Ectodermal cell (in vitro differentiated cells): Measurements from ENCODE around the gene USP14.

Experiments used
- H3K27ac ChIP-seq: 2 replicates; pipeline ENCODE4 v1.7.0; 2013; ENCODE audit warnings: mild to moderate bottlenecking, low read depth, low read length; ENCODE audit not compliant: insufficient read depth, poor library complexity, severe bottlenecking
- H3K27me3 ChIP-seq: 2 replicates; pipeline ENCODE4 v1.7.0; 2013; ENCODE audit warnings: mild to moderate bottlenecking, low read length; ENCODE audit not compliant: insufficient read depth, control insufficient read depth, poor library complexity, severe bottlenecking
- H3K36me3 ChIP-seq: one replicate; pipeline ENCODE4 v1.7.0; 2013; ENCODE audit warnings: low read length; ENCODE audit not compliant: control insufficient read depth, insufficient read depth
- H3K4me1 ChIP-seq: one replicate; pipeline ENCODE4 v1.7.0; 2013; ENCODE audit warnings: low read length; ENCODE audit not compliant: control insufficient read depth, insufficient read depth
- H3K4me3 ChIP-seq: 2 replicates; pipeline ENCODE4 v1.7.0; 2013; ENCODE audit warnings: low read depth, low read length, control low read depth; ENCODE audit not compliant: insufficient read depth
- H3K9me3 ChIP-seq: 2 replicates; pipeline ENCODE4 v1.7.0; 2013; ENCODE audit warnings: mild to moderate bottlenecking, low read length, moderate library complexity; ENCODE audit not compliant: control insufficient read depth
- WGBS, 2 experiments: methylation state at CpG; one replicate each; pipeline ENCODE4 v1.1.7; 2013; ENCODE audit warnings: missing lambda C conversion rate in 2 of 2; 5-methylcytosine and 5-hydroxymethylcytosine counted together

The USP14 gene

DNA sequence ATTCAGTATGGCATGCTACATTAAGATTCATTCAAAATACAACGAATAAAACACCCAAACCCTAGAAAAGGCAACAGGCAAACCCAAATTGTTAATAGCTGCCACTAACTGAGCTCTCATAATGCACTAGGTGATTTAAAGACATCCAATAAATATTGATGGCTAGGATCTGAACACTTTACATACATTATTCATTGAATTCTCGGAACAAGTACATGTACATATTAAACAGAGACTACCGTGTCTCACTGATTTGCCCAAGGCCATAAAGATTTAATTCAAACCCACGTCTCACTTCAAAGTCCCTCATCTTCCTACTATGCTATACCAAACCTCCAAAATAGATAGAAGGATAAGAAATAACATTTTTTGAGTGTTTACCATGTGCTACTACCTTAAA, 67.4 kb downstream of the USP14 start:
- Histone ChIP-seq H3K4me3 (no peak overlapping the region), H3K36me3 (peaks cover 19% of the 10 kb centered on the region), H3K27ac (no peak overlapping the region), H3K4me1 (no peaks in the 10 kb centered on the region), H3K9me3 (no peaks in the 10 kb centered on the region), H3K27me3 (no peaks in the 10 kb centered on the region)
- 95 to 100% methylated on average over 2 to 4 of the region's 4 CpGs for WGBS, 2 experiments

GRCh38 chr18:227374-227773, 69.0 kb downstream of the USP14 start:
- Histone ChIP-seq H3K27me3 (no peaks in the 10 kb centered on the region), H3K4me3 (no peak overlapping the region), H3K9me3 (no peaks in the 10 kb centered on the region), H3K27ac (no peak overlapping the region), H3K36me3 (peaks cover 17% of the 10 kb centered on the region), H3K4me1 (no peaks in the 10 kb centered on the region)
- WGBS, 2 experiments = 94 to 96% methylated on average over 5 to 6 of the region's 6 CpGs

DNA sequence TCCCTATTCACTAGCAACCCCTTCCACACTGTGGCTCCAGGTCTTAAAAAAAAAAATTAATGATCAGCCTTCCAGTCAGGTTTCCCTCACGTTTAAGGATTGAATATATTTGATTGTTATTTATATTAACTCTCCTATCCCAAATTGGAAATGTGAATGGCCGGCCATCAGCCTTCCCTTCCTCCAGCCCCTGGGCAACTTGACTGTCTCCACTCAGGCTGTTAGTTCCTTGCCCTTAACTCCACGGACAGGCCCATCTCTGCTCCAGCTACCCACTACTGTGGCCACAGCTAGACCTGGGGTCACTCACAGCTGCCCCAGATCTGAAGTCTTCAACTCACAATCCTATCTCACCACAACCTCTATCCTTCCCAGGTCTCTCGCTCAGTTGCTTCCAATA, 69.5 kb downstream of the USP14 start:
- H3K27ac ChIP-seq = no peak overlapping the region
- no peak overlapping the region for H3K4me3 ChIP-seq
- H3K4me1 ChIP-seq = no peaks in the 10 kb centered on the region
- H3K9me3 ChIP-seq = no peaks in the 10 kb centered on the region
- H3K36me3 ChIP-seq = peaks cover 14% of the 10 kb centered on the region
- H3K27me3 ChIP-seq = no peaks in the 10 kb centered on the region
- WGBS, 2 experiments = 93 to 94% methylated on average over 3 of the region's 4 CpGs

GRCh38 chr18:228586-228985, 70.2 kb downstream of the USP14 start:
- Histone ChIP-seq H3K36me3 (peaks cover 14% of the 10 kb centered on the region), H3K4me3 (no peak overlapping the region), H3K27ac (no peak overlapping the region), H3K9me3 (no peaks in the 10 kb centered on the region), H3K4me1 (no peaks in the 10 kb centered on the region), H3K27me3 (no peaks in the 10 kb centered on the region)
- WGBS, 2 experiments = 91 to 100% methylated on average over 1 of the region's 1 CpG

DNA sequence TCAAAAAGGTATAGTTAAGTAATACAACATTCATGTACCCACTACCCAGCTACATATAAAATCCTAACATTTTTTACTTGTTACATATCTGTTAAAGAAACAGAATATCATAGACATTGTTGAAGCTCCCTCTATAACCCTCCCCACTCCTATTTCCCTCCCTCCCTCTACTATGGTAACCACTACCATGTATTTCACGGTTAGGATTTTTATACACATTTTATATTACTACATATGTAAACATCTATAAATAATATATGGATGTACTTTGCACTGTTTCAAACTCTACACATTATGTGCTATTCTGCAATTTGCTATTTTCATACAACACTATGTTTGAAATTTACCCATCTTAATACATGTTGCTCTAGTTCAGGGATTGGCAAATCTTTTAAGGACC, 73.2 kb downstream of the USP14 start:
- no peak overlapping the region for H3K4me3 ChIP-seq

DNA sequence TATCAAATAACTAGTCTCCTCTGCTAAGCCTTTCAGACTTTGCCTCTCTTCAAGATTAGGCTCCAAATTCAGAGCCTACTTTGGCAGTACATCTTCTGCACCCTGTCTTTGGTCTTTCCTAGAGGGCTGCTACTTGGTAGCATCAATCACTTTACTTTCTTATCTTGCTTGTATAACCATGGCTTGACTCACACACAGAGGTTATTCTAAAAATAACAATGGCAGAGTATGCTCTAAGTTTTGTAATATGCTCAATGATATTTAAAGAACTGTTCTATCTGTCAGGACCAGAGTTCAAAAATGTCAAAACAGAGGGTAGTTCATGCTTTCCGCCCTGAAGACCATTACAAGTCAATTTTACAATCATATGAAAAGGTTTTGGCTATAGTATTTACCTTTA, 81.8 kb downstream of the USP14 start:
- Histone ChIP-seq H3K27ac (no peak overlapping the region), H3K27me3 (no peaks in the 10 kb centered on the region), H3K9me3 (no peaks in the 10 kb centered on the region), H3K36me3 (peaks cover 19% of the 10 kb centered on the region), H3K4me1 (no peaks in the 10 kb centered on the region), H3K4me3 (no peak overlapping the region)
- WGBS, 2 experiments = 82 to 100% methylated on average over 1 of the region's 1 CpG

More for the DNA sequence above, 73.2 kb downstream of the USP14 start:
- H3K27ac ChIP-seq = no peak overlapping the region
- 83% methylated on average over 1 of the region's 1 CpG; no CpG with 5 or more reads in 1 of the 2 experiments for WGBS, 2 experiments
- H3K36me3 ChIP-seq = peaks cover 4% of the 10 kb centered on the region
- no peaks in the 10 kb centered on the region for H3K4me1 ChIP-seq
- H3K9me3 ChIP-seq = no peaks in the 10 kb centered on the region
- no peaks in the 10 kb centered on the region for H3K27me3 ChIP-seq

- no peaks in the 10 kb centered on the region for H3K27me3 ChIP-seq
- no peaks in the 10 kb centered on the region for H3K9me3 ChIP-seq
- H3K4me3 ChIP-seq = no peak overlapping the region
- H3K27ac ChIP-seq = no peak overlapping the region
- H3K36me3 ChIP-seq = peaks cover 35% of the 10 kb centered on the region
- whole genome bisulfite sequencing, 2 experiments = 100% methylated on average over 1 to 2 of the region's 2 CpGs
- H3K4me1 ChIP-seq = no peaks in the 10 kb centered on the region
Measured at GRCh38 chr18:245282-245847, 87.0 kb downstream of the USP14 start.

DNA sequence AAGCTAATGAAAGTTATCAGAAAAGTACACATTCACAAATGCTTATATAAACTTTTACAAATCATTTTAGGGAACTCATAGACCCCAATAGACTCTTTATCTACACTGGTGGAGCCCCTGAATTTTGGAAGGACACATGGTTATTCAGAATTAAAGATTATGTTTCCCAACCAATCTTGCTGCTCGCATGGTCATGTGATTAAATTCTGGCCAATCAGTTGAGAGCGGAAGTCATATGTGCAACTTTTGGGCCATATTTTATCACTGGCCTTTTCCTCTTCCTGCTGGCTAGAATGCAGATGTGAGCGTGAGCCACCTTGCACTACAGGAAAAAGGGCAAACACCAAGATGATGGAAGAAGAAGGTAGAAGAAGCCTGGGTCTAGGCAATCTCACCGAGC, 89.7 kb downstream of the USP14 start:
- H3K9me3 ChIP-seq = no peaks in the 10 kb centered on the region
- no peaks in the 10 kb centered on the region for H3K4me1 ChIP-seq
- H3K4me3 ChIP-seq = no peak overlapping the region
- WGBS, 2 experiments = 93 to 97% methylated on average over 4 of the region's 4 CpGs
- no peak overlapping the region for H3K27ac ChIP-seq
- H3K27me3 ChIP-seq = no peaks in the 10 kb centered on the region
- peaks cover 39% of the 10 kb centered on the region for H3K36me3 ChIP-seq

DNA sequence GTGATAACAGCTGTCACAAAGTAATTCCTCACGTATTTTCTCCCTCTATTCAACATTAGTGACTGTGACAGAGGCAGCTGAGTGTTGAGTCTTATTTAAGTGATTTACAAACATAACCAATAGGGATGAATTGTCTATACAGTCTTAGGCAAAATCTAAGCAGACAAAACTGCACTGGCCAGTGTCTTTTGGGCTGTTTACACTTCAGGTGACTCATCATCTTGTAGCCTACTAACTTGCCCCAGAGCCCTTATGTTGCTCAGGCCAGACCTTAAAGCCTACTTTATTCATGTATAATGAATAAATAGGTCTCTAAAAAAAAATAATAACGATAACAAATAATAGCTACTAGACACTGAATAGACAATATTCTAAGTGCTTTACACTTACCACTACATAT, 92.3 kb downstream of the USP14 start:
- no peaks in the 10 kb centered on the region for H3K27me3 ChIP-seq
- no peaks in the 10 kb centered on the region for H3K4me1 ChIP-seq
- H3K4me3 ChIP-seq = no peak overlapping the region
- 100% methylated on average over 2 of the region's 2 CpGs; no CpG with 5 or more reads in 1 of the 2 experiments for WGBS, 2 experiments
- peaks cover 44% of the 10 kb centered on the region for H3K36me3 ChIP-seq
- H3K27ac ChIP-seq = no peak overlapping the region
- H3K9me3 ChIP-seq = no peaks in the 10 kb centered on the region

- H3K27me3 ChIP-seq = no peaks in the 10 kb centered on the region
- H3K4me3 ChIP-seq = no peak overlapping the region
- H3K36me3 ChIP-seq = peaks cover 48% of the 10 kb centered on the region
- H3K4me1 ChIP-seq = no peaks in the 10 kb centered on the region
- H3K27ac ChIP-seq = no peak overlapping the region
- WGBS, 2 experiments = 92 to 94% methylated on average over 5 of the region's 5 CpGs
- H3K9me3 ChIP-seq = no peaks in the 10 kb centered on the region
Measured at GRCh38 chr18:251572-251971, 93.2 kb downstream of the USP14 start.

DNA sequence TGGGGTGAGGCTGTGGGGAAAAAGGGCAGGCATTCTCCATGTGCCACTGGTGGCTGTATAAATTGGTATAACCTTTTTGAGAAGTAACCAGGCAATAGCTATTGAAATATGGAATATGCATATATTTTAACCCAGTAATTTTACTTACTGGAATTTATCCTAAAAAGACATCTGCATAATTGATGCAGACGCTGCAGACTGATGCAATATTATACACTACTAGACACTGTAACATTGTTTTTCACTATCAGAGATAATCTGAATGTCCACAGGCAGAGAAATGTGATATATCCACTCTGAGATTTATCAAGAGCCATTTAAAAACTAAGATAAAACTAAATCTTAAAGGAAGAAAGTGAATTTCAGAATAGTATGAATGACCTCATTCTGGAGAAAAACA, 94.8 kb downstream of the USP14 start:
- Histone ChIP-seq H3K27ac (no peak overlapping the region), H3K27me3 (no peaks in the 10 kb centered on the region), H3K9me3 (no peaks in the 10 kb centered on the region), H3K36me3 (peaks cover 51% of the 10 kb centered on the region), H3K4me1 (no peaks in the 10 kb centered on the region), H3K4me3 (no peak overlapping the region)
- 88 to 100% methylated on average over 1 of the region's 1 CpG for WGBS, 2 experiments
